ENCODE data around the gene MB21D2.

MB21D2 gene

DNA sequence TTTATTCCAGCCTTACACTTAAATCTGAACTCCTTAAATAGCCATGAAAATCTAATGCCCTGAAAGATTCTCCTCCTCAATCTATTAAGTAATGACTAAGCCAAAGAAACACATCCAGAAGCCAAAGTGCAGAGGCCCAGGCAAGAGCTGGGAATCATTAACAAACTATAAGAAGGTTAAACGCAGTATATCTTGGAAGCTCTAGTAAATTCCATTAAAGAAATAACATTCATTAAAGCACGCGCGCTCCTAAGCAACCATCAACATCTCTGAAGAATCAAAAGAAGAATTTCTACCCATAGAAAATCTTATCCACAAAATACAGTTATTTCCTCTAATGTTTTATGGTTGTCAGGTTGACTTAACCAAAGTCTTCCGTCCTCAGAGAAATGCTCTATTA is 29.5 kb downstream of the MB21D2 start:
- DNase-seq: no peak

DNA sequence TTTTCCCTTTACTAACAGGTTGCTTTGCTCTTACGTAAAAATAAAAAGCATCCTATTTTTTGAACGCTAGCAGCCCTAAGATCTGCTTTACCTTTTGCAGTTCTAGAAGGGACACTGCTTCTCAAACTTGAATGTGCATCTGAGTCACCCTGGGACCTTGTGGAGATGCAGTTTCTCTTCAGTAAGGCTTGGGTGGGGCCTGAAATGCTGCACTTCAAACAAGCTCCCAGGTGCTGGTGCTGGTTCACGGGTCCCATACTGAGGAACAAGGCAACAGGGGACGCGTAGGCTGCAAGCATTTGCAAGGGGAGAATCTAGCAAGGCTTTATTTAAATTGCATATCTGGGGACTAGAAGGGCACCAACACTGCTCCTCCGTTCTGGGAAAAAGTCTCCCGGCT is 30.0 kb downstream of the MB21D2 start:
- DNase-seq: no peak

DNA sequence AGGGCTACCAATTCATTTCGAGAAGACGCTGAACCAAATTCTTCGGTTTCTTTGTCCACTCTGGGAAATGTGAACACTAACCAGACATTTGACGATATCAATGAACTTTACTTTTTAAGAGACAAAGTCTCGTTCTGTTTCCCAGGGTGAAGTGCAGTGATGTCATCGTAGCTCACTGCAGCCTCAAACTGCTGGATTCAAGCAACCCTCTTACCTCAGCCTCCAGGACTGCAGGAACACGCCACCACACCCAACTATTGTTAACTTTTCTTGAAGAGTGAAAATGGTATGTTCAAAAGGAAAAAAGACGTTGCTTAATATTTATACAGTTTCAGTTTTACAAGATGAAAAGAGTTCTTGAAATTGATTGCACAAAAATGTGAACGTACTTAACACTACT is 30.6 kb downstream of the MB21D2 start:
- DNase-seq: no peak

DNA sequence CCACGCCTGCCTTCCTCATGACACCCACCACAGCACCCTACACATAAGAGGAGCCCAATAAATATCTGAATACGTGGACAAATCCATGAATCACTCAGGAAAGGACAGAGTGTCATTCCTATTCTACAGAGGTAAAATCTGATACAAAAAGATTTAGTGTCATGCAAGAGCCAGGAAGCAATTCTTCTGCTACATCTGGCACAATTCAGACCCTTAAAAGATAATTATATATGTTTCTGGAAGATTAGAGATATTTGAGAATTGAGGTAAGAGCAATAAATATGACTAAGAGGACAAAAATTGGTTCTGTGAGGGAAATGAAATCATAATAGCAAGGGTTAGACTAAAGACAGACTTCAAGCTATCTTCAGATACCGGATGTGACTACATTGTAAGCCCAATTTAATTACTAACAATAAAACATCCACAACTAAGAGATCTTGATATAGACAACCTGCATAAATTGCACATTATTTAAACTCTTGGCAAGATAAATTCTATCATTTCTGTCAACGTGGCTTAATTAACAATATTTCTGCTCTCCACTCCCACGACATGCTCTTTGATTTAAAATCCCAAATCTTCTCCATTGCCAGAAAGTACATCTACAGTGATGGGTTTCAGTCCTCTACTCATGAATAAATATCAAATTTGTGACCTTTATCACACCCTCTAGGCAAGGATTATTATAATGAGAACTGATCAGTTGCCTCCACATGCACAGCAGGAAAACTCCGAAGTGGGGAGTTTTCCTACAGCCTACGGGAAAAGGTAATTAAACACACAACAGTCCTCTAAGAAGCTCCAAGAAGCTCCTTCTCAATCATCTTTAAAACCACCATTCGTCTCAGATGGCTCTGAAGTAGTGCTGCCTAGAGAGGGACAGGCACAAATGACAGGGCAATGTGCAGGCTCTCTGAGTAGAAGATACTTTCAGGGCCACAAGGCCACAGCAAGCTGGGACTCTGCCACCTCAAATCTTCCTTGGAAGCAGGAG is 32.6 kb downstream of the MB21D2 start:
- no peak for DNase-seq

DNA sequence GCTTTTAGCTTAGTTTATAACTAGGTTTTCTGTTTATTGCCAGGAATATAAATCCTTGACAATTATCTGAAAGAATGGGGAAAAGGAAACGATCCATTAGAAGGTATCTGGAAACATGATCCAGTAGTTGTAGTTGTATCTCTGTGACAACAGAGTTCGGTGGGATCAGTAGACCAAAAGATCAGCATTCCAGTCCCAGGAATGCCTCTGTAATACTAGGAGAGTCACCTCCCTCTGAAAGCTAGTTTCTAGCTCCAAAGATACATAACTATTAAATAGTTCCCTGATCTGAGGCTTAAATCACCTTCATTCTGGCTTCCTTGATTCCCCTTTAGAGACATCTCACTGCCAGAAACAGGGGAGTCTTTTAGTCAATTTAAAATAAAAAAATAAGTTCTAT is 34.1 kb downstream of the MB21D2 start:
- DNase-seq: no peak

DNA sequence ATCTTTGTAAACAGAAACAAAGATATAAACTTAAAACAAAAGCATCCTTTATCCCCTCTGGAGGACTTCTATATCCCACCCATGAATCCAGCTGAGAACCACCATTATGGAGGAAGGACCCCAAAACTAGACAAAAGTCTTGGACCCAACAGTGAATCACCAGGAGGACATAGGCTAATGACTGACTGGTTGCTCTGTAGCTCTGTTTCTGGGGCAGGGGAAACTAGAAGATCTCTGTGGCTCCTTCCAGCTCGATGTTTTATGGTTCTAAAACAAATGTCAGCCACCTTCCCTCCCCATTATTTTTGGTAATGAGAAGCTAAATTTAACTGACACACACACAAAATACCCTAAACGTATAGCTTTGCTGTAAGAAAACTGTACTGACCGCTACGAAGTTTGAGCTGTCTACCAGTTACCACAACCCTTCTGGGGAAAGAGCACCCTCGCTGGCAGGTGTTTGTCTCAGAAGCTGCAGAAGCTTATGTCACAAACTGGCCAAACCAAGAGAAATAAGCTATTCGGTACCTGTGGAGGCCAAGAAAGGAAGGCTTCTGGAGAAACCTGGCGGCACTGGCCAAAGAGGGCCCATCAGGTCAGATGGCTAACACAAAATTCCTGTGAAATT is 36.4 kb downstream of the MB21D2 start:
- DNase-seq: no peak

DNA sequence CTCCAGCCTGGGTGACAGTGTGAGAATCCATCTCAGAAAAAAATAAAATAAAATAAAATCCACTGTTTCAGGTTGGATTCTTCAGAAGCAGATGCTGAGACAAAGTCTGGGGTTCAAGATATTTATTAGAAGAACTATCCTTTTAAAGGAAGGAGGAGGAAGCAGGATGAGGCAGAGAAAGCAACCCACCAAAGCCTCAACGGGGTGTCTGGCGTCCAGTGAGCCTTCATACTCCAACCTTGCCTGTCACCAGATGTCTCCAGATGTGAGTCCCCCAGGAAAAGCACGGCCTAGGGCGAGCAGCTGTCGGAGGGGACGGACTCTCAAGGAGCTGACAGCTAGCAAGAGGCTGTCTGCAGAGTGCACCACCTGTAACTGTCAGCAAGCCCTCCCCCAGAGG is 37.3 kb downstream of the MB21D2 start:
- DNase-seq: no peak

DNA sequence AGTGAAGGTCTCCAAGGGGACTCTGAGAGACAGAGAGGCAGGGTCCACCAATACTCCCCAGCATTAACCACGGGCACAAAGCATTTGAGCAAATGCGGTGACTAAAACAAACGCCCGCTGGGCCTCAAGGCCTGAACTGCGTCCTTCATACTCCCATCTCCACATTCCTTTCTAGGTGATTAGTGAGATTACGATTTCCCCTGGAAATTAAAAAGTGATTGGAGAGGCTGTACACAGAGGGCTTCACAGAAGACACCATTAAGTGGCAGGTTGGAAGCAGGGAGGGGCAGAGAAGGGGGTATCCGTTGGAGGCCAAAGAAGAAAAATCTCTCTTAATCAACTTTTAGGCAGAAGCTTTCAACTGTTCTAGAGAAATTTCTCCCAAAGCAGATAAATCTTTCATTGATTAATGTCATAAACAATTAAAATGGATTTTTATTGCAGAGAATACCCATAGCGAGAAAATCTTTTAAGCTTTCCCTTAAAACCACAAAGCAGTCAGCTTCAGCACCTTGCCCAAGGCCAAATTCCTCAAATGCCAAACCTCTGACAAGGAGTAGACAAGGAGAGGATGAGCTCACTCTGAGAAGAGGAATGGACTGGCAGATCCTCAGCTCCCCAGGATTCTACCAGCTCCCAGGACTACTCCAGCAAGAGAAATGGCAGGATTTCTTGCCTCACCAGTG is 38.2 kb downstream of the MB21D2 start:
- no peak for DNase-seq

DNA sequence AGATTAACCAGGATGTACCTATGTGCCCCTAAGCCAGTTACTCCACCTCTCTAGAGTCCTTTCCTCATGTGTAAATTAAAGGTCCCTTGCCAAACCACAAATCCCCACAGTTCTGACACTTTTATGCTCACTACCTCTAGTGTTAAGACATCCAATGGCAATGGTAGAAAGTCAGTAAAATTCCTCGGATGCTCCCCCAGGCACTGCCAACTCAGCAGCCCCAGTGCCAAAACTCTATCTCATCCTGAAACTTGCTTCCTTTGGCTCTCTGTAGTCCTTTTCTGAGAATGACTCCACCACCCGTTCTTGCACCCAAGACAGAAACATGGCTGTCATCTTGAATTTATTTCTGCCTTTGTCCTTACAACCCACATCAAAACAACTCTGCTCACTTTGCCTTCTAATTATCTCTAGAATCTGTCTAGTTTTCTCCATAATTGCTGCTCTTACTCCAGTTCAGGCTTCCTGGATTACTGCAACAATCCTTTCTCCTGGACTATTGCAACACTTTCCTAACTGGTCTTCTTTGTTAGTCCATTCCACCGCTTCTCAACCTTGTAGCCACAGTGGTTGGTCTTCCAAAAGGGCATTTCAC is 41.6 kb downstream of the MB21D2 start:
- DNase-seq: no peak

DNA sequence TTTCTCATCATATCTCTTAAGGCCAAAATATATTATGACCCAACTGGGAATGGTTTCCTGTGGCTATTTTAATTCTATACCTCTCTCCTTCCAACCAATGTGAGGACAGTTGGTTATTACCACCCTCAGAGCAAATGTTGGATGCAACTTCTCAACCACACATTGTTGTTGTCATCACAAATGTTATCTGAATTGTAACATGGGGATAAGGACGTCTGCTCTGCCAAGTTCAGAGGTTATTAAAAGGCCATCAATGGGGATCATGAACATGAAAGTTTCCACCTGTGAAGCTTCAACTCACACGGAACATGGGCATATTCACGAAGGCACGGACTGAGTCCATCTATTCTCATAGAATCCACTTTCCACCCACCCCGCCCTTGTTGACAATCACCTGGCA is 46.8 kb downstream of the MB21D2 start:
- no peak for DNase-seq

DNA sequence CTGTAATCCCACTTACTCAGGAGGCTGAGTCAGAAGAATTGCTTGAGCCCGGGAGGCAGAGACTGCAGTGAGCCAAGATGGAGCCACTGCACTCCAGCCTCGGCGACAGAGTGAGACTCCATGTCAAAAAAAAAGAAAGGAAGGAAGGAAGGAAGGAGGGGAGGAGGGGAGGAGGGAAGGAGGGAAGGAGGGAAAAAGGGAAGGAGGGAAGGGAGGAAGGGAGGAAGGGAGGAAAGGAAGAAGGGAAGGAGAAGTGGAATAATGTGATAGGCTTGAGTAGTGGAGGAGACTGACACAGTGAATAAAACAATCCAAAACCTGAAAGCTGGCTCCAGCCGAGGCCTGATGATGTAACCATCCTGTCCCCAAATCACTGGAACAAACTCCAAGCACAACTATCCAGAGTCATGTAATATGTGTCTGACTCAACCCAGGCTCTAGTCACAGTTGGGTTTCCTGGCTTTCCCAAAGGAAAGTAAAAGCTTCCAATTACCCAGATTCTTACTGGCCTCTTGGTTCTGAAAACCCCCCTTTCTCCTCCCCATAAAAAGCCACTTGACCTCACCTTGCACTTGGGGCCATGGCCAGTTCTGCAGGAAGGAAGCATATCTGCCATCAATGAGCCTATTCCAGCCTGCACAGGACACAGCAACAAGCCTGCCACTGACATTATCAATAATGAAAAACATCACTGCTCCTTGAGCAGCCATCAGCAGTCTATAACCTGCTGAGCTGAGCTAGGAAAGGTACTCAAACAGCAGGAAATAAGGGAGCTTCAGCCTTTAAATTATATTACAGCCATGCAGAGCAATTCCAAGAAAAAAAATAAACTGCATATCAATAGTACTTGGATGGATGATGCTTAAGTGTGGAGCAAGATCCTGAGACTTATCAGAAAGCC is 48.3 kb downstream of the MB21D2 start:
- DNase-seq: no peak

DNA sequence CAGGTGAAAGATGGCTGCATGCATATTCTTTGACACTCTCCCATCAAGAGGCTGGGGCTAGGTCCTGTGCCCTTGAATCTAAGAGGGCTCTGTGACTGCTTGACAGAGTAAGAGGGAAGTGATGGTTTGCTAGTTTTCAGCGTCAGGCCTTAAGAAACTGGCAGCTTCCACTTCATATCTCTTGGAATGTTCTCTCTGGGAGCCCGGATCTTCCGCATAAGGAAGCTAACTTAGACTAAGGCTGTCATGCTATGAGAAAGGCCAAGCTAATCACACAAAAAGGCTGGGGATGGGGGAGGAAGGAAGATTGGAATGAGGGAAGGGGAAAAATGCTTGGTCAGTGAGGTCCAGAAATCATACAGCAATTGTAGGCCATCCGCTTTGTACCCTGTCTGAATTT is 50.0 kb downstream of the MB21D2 start:
- no peak for DNase-seq

DNA sequence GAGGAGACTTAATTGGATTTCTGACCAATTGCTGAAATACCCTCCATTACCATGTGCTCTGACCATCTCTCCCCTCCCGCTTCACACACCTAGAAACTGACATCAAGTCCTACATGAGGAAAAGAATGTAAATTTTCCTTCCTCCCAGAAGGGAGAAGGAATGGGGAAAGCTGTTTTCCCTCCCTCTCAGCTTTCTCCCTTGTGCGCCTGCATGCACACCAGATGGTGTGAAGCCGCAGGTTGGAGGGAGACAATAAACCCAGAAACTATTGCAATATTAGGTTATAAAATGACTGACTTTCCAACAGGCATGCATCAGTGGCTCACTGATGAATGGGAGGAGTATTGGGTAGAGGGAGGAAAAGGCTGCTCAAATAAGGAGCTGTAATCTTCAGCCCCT is 50.9 kb downstream of the MB21D2 start:
- no peak for DNase-seq

DNA sequence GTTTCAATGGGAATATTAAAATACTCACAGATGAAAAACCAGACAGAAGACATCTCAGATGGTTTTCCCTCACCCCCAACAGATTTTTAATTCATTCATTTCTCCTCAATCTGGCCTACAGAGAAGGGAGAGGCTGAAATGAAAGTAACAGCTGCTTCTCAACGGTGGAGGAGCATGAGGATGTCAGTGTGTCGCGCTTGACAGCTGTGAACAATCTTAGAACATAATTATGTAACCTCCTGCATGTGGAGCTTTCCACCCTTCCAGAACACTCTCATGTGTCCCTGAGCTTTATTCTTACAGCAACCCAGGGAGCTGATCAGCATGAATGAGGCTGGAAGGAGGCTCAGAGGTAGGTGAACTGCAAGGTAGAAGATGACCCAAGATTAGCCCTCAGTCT is 52.7 kb downstream of the MB21D2 start:
- DNase-seq: no peak

DNA sequence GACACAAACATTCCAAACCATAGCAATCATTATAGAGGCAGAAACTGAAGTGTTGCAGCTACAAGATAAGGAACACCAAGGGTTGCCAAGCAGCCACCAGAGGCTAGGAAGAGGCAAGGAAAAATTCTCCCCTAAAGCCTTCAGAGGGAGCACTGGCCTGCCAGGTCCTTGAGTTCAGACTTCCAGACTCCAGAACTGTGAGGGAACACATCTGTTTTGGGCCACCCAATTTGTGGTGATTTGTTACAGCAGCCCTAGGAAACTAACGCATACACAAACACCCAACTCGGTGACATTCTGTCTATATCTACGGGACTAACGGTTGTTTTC is 54.6 kb downstream of the MB21D2 start:
- DNase-seq: no peak

DNA sequence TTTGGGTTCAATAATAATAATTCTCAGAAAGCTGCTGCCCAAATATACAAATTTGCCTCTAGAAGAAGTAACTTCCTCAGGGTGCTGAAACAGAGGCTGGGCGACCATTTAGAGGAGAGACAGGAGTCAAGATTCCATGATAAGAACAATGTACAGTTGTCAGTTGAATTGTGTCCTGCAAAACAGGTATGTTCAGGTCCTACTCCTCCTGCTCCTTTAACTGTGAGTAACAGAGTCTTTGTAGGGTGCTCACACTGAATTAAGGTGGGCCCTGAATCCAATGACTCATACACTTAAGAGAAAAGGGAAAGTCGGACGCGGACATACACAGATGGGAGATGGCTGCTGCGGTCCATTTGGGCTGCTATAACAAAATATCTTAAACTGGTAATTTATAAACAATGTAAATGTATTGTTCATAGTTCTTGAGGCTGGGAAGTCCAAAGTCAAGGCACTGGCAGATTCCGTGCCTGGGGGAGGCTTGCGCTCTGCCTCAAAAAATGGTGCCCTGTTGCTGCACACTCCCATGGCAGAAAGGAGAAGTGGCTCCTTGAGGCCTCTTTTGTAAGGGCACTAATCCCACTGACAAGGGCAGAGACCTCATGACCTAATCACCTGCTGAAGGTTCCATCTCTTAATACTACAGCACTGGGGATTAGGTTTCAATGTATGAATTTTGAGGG is 55.1 kb downstream of the MB21D2 start:
- DNase-seq: no peak

DNA sequence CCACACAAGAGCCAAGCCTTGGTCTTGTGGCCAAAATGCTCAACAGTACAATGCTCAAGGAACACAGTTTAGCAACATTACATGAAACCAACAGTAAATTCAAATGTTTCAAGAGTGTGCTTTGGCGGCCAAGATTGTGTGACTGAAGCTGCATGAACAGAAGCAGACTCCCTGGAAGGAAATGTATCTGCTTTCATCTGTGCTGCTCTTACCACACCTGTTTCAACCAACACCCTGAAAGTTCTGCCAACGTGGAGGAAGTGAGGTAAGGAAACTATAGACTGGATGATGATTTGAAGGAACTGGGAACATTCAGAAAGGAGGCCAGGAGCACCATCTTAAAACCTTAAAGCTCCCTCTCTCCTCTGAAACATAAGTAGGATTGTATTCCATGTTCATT is 55.7 kb downstream of the MB21D2 start:
- DNase-seq: no peak

DNA sequence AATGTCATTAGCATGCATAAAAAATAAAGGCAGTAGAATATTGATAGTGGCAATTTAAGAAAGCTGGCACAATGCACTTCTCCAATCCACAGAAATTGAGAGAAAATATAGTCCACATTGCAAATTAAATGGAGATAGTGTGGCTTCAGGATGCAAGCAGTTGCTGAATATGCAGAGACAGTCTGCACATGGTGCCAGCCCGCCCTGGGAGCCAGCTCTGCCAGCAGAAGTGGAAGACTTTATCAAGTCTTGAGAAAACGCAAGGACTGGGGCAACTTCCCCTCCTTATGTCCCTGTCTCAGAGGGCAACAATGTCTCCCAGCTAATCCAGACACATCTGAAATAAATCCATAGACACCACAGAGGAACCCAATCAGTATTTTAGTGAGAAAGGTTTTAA is 57.2 kb downstream of the MB21D2 start:
- no peak for DNase-seq

DNA sequence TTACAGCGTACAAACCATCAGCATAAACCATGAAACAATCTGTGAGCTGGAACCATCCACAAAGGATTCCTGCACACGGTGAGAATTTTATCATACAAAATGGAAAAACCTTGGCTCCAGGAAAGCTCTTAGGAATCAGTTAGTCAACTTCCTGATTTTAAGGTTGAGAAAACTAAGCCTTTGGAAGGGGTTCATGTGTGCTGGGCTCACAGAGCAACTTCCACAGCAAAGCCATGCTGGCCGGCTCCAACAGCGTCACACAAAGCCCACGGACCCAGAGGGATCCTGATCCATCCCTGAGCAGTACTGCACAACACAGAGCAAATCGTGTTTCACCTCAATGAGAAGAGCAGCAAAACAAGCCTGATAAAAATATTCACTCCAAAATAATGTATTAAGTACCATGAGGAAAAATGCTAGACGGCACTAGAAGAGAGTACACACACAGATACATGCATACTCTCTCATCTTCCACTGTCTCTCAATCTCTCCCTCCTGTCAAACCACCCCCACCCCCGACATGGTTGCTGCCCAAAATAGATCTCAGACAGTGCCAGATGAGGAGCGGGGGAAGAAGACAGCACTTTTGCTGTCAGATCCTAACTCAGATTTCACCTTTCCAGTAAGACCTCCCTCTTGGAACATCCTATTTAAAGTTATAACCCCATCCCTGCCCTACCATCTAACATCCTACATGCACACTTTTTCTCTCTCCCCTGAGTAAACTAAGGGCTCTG is 58.6 kb downstream of the MB21D2 start:
- no peak for DNase-seq

DNA sequence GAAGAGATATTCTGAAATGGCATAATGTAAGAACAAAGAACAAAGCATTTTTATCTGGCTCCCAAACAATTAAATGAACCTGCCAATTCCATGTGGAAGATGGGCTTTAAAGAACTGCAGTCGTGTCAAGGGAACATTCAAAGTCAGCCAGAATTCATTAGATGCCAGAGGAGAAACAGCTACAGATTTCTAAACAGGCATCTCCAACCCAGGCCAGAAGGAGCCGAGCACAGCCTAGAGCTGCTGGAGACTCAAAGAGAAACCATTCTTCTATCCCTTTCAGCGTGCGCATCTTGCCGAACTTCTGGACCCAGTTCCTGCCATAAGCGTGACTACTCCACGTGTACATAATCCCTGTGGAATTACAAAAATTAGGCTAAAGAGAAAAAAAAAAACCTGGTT is 60.4 kb downstream of the MB21D2 start:
- no peak for DNase-seq

DNA sequence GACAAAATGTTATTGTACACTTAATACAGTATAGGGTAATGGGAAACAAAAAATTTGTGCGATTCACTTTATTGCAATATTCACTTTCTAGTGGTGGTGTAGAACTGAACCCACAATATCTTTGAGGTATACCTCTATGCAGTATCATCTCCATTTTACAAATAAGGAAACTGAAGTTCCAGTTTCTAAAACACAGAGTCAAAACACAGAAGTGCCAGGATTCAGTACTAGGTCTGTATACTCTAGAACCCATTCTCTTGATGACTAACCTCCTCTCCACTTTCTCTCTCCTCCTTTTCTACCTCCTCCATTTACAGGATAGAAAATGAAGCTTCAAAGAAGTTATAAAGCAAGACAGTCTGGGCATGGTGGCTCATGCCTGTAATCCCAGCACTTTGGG is 62.2 kb downstream of the MB21D2 start:
- no peak for DNase-seq

Data from CD4-positive, alpha-beta T cell treated with Interleukin-4 for 1 hour (primary cell).